Small intestine (tissue), 7 donors: ENCODE data around the gene FAM163A. TPM values are rescaled to one million over a fixed set of nuclear protein-coding genes. Genes with fewer than 3 reads are reported as not detected.

ENCODE experiments used
- DNase-seq, 2 donors: peaks; one replicate each; pipeline versions ENCODE4 v3.0.0 to v3.0.0-alpha.2; 2013
- FAIRE-seq: peaks from 2 replicates; lab custom pipeline; 2012; peaks lifted over from hg19 to GRCh38; lab: Jason Lieb, UNC
- H3K27ac ChIP-seq, 3 donors: one replicate each; pipeline ENCODE4 v1.5.1; 2013; ENCODE audit warnings: low read length in 2 of 3, mild to moderate bottlenecking in 2 of 3, control low read depth in 1 of 3, inconsistent platforms in 1 of 3, low read depth in 1 of 3, moderate library complexity in 1 of 3
- H3K27me3 ChIP-seq, 3 donors: one replicate each; pipeline ENCODE4 v1.6.1; 2013; ENCODE audit warnings: low read length in 3 of 3, inconsistent platforms in 1 of 3; ENCODE audit not compliant: control insufficient read depth in 3 of 3, insufficient read depth in 3 of 3
- H3K36me3 ChIP-seq, 3 donors: one replicate each; pipeline ENCODE4 v1.6.1; 2013; ENCODE audit warnings: low read length in 3 of 3, inconsistent platforms in 1 of 3, low read depth in 1 of 3, mild to moderate bottlenecking in 1 of 3, moderate library complexity in 1 of 3; ENCODE audit not compliant: control insufficient read depth in 3 of 3, insufficient read depth in 2 of 3
- H3K4me1 ChIP-seq, 3 donors: one replicate each; pipeline ENCODE4 v1.6.1; 2013; ENCODE audit warnings: low read length in 2 of 3, inconsistent platforms in 1 of 3, low read depth in 1 of 3, mild to moderate bottlenecking in 1 of 3, moderate library complexity in 1 of 3; ENCODE audit not compliant: control insufficient read depth in 3 of 3, insufficient read depth in 2 of 3
- H3K4me3 ChIP-seq, 3 donors: one replicate each; pipeline ENCODE4 v1.5.1; 2013; ENCODE audit warnings: low read length in 3 of 3, control low read depth in 1 of 3, inconsistent platforms in 1 of 3, low read depth in 1 of 3, mild to moderate bottlenecking in 1 of 3, moderate library complexity in 1 of 3
- H3K9me3 ChIP-seq, 2 donors: one replicate each; pipeline ENCODE4 v1.6.1; 2013; ENCODE audit warnings: low read depth in 1 of 2, low read length in 1 of 2; ENCODE audit not compliant: control insufficient read depth in 2 of 2, insufficient read depth in 1 of 2
- WGBS, 3 donors: extraction: QIAGEN DNeasy Blood & Tissue Kit; methylation state at CpG; one replicate each; pipeline ENCODE4 v1.1.7; 2013; 5-methylcytosine and 5-hydroxymethylcytosine counted together
- polyA plus RNA-seq, 4 donors: library from polyadenylated mRNA; stranded (reverse) in 3 of 4; unstranded in 1 of 4; fragments of 200-250 nt in 3 of 4; fragments of 120-200 nt in 1 of 4; gene quantifications; one replicate each; pipeline versions ENCODE4 v1.2.1 to v1.2.3, GENCODE V29; 2013
- donor health status: healthy with polysubstance abuse.
- donor health status: control.
- donor health status: control.
- donor health status: Bipolar disorder and iron deficiency.
- donor health status: healthy.

Gene FAM163A
- polyA plus RNA-seq, 4 donors = 0.27 to 1.6 (median 0.53) TPM; not detected in 1

DNA sequence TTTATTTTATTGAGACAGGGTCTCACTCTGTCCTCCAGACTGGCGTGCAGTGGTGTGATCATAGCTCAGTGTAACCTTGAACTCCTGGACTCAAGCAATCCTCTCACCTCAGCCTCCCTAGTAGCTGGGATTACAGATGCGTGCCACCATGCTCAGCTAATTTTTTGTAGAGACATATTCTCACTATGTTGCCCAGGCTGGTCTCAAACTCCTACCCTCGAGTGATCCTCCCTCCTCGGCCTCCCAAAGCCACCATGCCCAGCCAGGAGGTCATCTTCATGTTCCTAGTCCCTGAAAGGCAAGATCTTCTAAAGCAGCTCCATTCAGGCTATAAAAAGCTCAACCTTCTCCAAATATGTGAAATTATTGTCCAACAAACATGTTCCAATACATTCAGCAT, 80.6 kb downstream of the FAM163A start:
- DNase-seq = no peak
- FAIRE-seq = no peak
- Histone ChIP-seq H3K36me3 (no peaks in the 10 kb centered on the region), H3K4me1 (no peaks in the 10 kb centered on the region), H3K9me3 (no peaks in the 10 kb centered on the region), H3K27ac (no peak overlapping the region), H3K27me3 (no peaks in the 10 kb centered on the region), H3K4me3 (no peak overlapping the region)
- WGBS, 3 donors = 78 to 91% (median 87%) methylated on average over 4 of the region's 4 CpGs

DNA sequence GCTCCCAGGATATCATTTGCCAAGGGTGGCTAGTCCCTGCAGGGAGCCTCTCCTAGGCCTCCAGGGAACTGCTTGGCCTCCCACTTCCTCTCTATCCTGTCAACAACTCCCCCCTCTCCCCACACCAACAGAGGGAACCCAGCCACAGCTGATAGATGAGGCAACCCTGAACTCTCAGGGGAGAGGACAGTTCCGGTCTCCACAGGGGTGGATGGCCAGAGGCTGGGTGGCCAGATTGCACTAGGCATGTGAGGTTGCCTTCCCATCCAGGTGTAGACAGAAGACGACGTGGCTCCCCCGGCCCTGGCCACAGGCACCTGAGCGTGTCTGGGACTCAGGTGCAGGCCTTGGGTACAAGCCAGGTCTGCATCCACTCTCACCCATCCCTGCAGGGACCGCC, 81.2 kb downstream of the FAM163A start:
- H3K4me3 ChIP-seq = no peak overlapping the region
- no peak for FAIRE-seq
- H3K27ac ChIP-seq = no peak overlapping the region
- H3K4me1 ChIP-seq = no peaks in the 10 kb centered on the region
- H3K27me3 ChIP-seq = no peaks in the 10 kb centered on the region
- no peaks in the 10 kb centered on the region for H3K36me3 ChIP-seq
- no peak for DNase-seq
- 90 to 95% (median 92%) methylated on average over 6 of the region's 6 CpGs for WGBS, 3 donors
- H3K9me3 ChIP-seq = no peaks in the 10 kb centered on the region

DNA sequence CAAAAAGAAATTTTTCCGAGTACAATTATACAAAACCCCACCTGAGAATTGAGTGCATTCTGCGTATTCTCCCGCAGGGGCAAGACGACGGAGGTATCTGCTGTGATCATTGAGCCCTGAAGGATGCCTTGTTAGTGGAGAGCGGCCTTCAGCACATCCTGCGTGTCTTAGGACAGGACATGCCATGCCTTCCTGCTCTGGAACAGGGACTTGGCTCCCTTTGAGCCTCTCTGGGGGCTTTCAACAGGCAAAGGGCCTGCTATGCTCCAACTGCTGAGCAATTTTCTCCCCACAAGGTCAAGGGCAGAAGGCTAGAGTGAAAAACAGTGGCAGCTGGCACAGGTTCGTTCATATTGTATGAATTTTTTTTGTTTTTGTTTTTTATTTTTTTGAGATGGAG, 82.1 kb downstream of the FAM163A start:
- DNase-seq (no peak), FAIRE-seq (no peak)
- 84% methylated on average over 8 of the region's 8 CpGs for WGBS, 3 donors
- Histone ChIP-seq H3K27me3 (no peaks in the 10 kb centered on the region), H3K27ac (no peak overlapping the region), H3K36me3 (no peaks in the 10 kb centered on the region), H3K4me1 (no peaks in the 10 kb centered on the region), H3K9me3 (no peaks in the 10 kb centered on the region), H3K4me3 (no peak overlapping the region)

DNA sequence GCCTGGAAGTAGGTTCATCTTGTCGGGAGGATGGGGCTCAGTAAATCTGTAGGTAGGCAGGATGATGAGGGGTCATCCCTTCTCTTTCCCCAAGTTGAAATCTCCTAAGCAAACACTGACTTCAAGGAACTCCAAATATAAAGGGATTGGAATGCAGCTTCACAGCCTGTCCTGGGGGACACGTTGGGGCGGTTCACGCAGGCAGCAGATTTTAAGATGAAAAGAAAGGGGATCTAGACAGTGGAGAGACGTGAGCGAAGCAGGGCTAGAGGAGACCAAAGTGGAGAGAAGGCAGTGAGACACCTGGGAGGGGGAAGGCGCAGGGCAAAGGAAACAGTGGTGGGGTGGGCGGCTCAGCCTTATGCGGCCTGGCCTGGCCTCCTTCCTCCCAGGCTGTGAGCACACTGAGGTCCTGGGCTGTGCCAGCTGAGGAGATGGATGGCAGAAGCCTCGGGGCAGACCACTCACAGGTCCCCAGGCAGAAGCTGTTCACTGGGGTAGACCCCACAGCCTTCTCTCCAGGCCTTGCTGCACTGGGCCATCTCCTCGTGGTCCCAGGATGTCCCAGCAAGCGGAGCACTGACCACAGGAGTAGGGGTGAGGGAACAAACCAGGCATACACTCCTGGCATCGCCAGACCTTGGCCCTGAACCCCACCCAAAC, 82.8 kb downstream of the FAM163A start:
- Histone ChIP-seq H3K9me3 (no peaks in the 10 kb centered on the region), H3K36me3 (no peaks in the 10 kb centered on the region), H3K4me3 (no peak overlapping the region), H3K4me1 (no peaks in the 10 kb centered on the region), H3K27ac (no peak overlapping the region), H3K27me3 (no peaks in the 10 kb centered on the region)
- DNase-seq (no peak), FAIRE-seq (no peak)
- WGBS, 3 donors = 85 to 88% (median 86%) methylated on average over 13 of the region's 13 CpGs

DNA sequence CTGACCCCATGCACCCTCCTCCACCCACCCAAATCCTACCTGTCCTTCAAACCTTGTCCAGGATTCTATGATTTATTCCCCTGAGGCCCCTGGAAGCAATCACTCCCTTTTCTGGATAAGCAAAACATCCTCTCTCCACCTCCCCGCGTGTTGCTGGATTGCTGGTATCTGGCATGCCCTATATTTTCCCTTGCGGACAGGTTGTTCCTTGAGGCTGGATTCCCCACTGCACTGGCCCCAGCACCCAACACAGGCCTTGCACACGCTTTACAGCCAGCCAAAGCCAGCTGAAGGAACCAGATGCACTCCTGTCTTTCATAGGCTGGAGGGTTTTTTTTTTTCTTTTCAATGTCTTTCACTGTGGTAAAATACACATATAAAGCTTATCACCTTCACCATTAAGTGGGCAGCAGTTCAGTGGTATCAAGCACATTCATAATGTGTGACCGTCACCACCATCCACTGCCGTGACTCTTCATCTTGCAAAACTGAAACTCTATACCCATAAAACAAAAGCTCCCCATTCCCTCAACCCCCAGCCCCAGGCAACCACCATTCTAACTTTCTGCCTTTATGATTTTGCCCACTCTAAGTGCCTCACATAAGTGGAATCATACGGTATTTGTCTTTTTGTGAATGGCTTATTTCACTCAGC, 83.7 kb downstream of the FAM163A start:
- FAIRE-seq (no peak), DNase-seq (no peak)
- no peaks in the 10 kb centered on the region for H3K36me3 ChIP-seq
- no peak overlapping the region for H3K27ac ChIP-seq
- no peaks in the 10 kb centered on the region for H3K27me3 ChIP-seq
- no peaks in the 10 kb centered on the region for H3K9me3 ChIP-seq
- H3K4me3 ChIP-seq = no peak overlapping the region
- 69 to 80% (median 74%) methylated on average over 7 of the region's 7 CpGs for whole genome bisulfite sequencing, 3 donors
- H3K4me1 ChIP-seq = no peaks in the 10 kb centered on the region

DNA sequence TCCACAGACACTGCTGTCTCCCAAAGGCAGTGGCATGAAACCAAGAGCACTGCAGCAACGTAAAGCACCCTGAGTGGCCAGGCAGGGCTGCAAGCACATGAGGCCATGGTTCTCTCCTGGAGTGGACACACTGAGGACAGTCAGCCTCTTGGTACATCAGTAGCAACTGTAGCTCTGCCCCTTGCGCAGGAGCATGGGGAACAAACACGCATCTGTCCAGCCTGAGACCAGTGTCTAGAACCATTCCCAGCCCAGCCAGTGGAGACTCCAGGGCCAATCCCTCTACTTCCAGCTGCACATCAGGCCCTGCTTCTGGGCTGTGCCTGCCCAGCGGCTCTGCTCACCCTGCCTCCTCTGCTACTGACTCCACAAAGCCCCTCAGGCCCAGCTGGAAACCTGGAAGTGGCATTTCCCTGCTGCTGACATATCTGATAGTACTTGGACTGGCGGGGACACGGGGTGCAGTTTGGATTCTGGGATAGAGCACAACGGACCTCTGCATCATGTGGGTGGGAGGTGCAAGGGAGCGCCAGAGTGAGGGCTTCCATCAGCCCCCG, 85.5 kb downstream of the FAM163A start:
- Histone ChIP-seq H3K4me3 (no peak overlapping the region), H3K27me3 (no peaks in the 10 kb centered on the region), H3K4me1 (no peaks in the 10 kb centered on the region), H3K27ac (no peak overlapping the region), H3K36me3 (no peaks in the 10 kb centered on the region), H3K9me3 (no peaks in the 10 kb centered on the region)
- 72 to 89% (median 86%) methylated on average over 9 of the region's 9 CpGs for WGBS, 3 donors
- FAIRE-seq = no peak
- DNase-seq = no peak

DNA sequence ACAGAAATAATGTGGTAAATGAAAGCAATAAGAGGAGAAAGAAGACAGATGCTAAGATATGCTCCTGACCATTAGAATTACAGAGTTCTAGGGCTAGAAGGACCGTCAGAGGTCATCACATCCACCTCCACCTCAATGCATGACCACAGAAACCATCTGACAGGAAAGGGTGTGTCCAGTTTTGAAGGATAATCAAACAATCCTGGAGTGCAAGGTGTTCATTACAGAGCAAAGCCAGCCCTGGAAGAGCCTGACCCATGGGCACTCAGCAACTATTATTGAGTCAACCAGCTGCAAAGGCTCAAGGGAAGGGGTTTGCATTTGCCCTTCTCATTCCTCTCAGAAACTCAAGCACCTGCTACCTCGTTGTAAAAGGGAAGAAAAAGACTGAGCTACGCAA, 88.1 kb downstream of the FAM163A start:
- WGBS, 3 donors = 45 to 62% (median 51%) methylated on average over 3 of the region's 3 CpGs
- DNase-seq = peak in 1 of 2 donors; percentile 12
- H3K27ac ChIP-seq = no peak overlapping the region
- no peaks in the 10 kb centered on the region for H3K27me3 ChIP-seq
- no peaks in the 10 kb centered on the region for H3K4me1 ChIP-seq
- FAIRE-seq = no peak
- no peak overlapping the region for H3K4me3 ChIP-seq
- H3K9me3 ChIP-seq = no peaks in the 10 kb centered on the region
- H3K36me3 ChIP-seq = peaks cover 0 to 11% (median 0%) of the 10 kb centered on the region in 3 donors

DNA sequence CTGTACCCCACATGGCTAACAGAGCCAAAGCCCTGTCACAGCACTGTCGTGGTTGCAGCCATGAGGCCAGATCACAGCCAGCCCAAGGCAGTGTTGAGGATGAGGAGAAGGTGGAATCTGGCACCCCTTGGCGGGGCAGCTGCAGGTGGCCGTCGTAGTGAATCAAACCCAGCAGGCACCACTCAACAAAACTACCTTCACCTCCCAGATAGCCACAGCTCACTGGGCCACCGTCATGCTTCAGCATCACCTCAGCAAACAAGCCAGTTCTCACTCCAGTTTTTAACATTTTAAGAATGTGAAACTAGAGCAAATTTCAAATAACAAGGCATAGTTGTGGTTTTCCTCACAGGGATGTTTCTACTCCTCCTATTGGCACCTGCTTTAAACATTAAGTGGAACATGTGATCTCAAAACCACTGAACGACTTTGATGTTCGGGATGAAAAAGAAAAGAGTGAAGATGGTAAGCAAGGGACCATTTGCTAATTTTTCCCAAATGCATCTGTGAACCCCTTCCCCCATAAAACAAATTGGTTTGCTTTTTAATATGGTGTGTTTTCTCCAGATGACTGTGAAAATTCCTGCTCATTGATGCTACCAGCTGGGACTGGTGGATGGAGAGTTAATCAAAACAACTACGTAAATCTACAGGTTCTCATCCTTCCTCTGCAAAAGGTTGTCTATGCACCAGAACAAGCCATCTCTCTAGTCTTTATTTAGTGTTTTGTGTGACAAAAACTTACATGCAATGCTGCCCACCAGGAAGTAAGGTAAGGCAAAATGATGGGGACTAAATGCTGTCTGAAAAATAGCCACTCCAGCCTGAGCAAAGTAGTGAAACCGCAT, 89.0 kb downstream of the FAM163A start:
- Histone ChIP-seq H3K9me3 (no peaks in the 10 kb centered on the region), H3K27ac (no peak overlapping the region), H3K4me1 (no peaks in the 10 kb centered on the region), H3K36me3 (peaks cover 0 to 11% (median 0%) of the 10 kb centered on the region in 3 donors), H3K27me3 (no peaks in the 10 kb centered on the region), H3K4me3 (no peak overlapping the region)
- FAIRE-seq (no peak), DNase-seq (no peak)
- 64 to 76% (median 67%) methylated on average over 9 of the region's 9 CpGs for WGBS, 3 donors
